Choroid plexus epithelial cell (primary cell): Measurements from ENCODE around the gene TRIB2.

Source experiments
- DNase-seq: peaks from one replicate; pipeline ENCODE4 v3.0.0-alpha.2; 2010; ENCODE audit warnings: low read depth
- H3K4me3 ChIP-seq: 2 replicates; pipeline ENCODE4 v1.5.1; 2011; ENCODE audit warnings: low read depth, mild to moderate bottlenecking, control low read depth, low read length, moderate library complexity
- TF ChIP-seq, protein P1 (sequence below): conservative IDR thresholded peaks from 2 replicates; pipeline ENCODE4 v1.5.1; 2011; ENCODE audit warnings: low read depth, mild to moderate bottlenecking, control low read depth, inconsistent platforms, low read length, moderate library complexity

The TRIB2 gene

DNA sequence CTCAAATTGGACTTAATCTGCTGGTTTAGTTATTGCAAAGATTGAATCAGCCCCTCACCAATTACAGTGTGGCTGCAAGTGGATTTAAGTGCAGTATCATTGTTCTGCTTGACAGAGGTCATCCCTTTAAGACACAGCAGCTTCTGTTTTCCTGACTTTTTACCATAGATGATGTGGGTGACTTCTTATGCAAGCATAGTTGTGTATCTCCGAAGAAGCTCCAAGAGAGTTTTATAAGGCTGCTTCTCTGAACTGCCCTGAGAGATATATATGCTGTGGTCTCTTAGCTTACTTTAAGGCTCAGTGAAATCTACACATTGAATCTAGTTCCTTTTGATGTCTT, 3.5 kb downstream of the TRIB2 start:
- peak; percentile 47 for DNase-seq
- H3K4me3 ChIP-seq, result peak overlapping the region; percentile 92
- TF ChIP-seq, protein P1, sequence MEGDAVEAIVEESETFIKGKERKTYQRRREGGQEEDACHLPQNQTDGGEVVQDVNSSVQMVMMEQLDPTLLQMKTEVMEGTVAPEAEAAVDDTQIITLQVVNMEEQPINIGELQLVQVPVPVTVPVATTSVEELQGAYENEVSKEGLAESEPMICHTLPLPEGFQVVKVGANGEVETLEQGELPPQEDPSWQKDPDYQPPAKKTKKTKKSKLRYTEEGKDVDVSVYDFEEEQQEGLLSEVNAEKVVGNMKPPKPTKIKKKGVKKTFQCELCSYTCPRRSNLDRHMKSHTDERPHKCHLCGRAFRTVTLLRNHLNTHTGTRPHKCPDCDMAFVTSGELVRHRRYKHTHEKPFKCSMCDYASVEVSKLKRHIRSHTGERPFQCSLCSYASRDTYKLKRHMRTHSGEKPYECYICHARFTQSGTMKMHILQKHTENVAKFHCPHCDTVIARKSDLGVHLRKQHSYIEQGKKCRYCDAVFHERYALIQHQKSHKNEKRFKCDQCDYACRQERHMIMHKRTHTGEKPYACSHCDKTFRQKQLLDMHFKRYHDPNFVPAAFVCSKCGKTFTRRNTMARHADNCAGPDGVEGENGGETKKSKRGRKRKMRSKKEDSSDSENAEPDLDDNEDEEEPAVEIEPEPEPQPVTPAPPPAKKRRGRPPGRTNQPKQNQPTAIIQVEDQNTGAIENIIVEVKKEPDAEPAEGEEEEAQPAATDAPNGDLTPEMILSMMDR, result no peak

DNA sequence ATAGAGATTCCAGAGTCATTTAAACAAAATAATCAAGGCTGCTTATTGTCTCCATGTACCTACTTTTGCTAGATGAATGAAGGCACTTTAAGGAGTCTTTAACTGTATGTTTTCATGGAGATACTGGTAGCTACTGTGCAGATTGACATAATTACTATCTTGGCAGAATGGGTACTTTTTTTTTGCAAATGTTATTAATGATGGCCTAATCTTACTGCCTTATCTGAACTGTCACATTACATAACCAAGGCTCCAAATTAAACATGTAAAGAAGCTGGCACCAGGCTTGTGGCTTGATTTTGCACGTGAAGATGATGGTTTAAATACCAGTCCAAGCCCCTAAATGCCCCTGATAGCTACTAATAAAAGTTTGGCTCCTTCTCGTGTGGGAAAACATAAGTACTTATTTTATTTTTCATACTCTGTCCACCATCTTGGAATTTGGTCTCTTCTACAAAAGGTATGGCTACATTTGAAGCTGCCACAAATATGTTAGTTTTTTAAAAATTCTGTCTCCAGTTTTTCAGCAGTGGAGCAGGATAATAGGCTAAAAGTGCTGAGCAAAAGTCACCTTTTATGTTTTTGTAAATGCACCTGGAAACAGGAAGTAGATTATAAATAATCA, 4.1 kb downstream of the TRIB2 start:
- no peak for DNase-seq
- TF ChIP-seq, protein P1, result no peak
- peak overlapping the region; percentile 92 for H3K4me3 ChIP-seq

DNA sequence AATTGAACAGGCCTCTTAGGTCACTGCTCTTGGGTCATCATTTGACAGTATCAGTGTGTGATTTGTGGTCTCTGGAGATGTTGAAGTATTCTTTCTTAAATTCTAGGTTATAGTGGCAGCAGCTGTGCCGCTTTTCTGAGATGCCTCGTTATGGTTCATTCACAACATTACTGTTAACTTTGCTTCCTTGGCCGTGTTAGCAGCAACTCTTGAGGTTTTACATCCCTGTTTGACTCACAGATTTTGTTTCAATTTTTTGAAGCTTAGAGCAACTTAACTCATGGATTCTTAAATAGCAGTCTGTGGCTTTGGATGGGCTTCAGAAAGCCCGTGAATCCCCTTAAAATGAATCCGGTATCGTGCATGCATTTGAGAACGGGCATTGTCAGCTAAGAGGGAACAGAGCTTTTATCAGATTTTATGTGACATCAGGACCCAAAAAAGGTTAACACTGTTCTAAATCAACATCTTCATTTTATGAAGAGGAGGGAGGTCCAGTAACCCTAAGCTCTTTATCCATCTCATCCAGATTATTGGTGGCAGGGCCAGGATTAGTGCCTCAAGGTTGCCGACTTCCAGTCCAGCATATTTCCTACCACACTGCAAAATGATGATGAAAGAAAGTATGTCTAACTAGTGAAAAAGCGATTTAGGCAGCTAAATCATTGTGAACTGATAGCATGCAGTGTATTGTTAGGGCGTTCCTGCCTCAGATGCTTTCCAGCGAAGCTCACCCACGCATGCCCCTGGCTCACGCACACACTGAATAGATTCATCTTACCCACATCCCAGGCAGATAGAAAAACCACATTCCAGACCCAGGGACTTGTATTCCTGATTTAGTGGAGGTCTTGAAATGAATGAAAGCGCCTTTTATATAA, 5.1 kb downstream of the TRIB2 start:
- peak overlapping the region; percentile 92 for H3K4me3 ChIP-seq
- TF ChIP-seq, protein P1, result no peak
- peak; percentile 60 for DNase-seq

DNA sequence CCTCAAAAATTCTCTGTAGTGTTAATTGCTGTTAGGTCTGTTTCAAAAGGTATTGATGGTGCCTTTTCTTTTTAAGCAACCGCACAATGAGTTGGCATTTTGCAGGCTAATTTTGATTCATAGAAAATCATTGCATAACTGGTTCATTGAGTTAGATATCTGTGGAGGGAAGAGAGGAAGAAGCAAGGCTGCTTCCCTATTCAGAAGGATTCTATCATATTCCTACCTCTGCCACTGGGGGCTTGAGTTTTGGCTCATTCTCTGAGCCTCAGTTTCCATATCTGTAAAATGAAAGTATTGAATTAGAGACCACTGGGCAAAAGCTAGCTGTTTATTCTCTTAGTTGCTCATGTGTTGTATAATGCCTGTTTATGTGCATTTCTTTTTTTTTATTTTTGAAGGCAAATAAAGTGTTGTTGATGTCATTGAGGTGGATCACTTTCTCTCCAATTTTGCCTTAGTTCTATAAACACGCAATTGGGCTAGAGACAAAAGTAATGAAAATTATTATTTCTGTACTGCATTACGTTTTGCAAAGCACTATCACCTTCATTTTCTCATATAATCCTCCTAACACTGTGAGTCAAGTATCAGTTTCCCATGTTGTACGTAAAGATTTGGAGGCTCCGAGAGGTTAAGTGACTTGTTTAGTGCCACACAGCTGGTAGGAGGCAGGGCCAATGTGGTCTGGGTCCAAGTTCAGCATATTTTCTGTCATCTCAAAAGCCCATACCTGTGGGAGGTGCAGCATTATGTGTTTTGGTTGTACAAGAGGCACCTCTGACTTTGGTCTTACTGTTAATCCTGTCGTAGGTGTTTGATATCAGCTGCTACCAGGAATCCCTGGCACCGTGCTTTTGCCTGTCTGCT, 5.9 kb downstream of the TRIB2 start:
- peak; percentile 32 for DNase-seq
- peak overlapping the region; percentile 92 for H3K4me3 ChIP-seq
- TF ChIP-seq, protein P1, result peak; percentile 40

DNA sequence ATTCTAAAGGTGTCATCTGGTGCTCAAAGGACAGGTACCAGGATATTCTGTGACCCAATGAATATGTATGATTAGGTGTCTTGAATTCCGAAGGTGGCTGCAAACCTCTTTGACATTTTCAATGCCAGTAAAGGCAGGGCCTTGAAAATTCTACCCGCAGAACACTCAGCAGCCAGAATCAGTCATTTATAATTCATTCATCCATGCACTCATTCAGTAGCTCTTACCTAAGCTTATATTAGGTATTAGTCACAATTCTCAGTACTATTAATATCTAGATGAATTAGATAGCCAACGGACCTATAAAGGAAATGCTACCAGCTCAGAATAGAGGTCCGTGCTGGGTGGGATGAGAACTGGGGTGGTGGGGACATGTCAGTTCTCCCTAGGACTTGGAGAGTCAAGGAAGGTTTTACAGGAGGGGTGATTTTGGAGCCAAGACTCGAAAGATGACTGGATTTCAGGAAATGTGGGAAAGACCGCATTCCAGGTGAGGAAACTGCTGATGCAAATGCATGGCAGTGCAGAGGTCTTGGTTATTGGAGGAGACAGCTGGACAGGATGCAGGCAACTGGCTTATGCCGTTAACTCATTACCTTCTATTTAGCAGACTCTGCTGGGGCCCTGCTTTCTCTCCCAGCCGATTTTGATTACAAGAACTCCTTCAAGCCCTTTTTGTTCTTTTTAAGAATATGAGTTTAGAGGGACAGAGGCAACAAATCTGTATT, 7.2 kb downstream of the TRIB2 start:
- no peak for DNase-seq

More for the DNA sequence above, 7.2 kb downstream of the TRIB2 start:
- no peak overlapping the region for H3K4me3 ChIP-seq
- TF ChIP-seq, protein P1, result no peak
